ENCODE measurements around the gene SCTR.

The SCTR gene

GRCh38 chr2:119491776-119492525, 32.3 kb downstream of the SCTR start:
- TF ChIP-seq, protein P1, sequence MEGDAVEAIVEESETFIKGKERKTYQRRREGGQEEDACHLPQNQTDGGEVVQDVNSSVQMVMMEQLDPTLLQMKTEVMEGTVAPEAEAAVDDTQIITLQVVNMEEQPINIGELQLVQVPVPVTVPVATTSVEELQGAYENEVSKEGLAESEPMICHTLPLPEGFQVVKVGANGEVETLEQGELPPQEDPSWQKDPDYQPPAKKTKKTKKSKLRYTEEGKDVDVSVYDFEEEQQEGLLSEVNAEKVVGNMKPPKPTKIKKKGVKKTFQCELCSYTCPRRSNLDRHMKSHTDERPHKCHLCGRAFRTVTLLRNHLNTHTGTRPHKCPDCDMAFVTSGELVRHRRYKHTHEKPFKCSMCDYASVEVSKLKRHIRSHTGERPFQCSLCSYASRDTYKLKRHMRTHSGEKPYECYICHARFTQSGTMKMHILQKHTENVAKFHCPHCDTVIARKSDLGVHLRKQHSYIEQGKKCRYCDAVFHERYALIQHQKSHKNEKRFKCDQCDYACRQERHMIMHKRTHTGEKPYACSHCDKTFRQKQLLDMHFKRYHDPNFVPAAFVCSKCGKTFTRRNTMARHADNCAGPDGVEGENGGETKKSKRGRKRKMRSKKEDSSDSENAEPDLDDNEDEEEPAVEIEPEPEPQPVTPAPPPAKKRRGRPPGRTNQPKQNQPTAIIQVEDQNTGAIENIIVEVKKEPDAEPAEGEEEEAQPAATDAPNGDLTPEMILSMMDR (IDR thresholded peaks at IDR 0.05; ENCODE audit: low read depth, low read length), result no peak
- no peak for TF ChIP-seq EZH2phosphoT487 (IDR thresholded peaks at IDR 0.05; ENCODE audit: low read depth)
- no peak overlapping the region for H3K4me2 ChIP-seq (ENCODE audit: low read length)
- no peak overlapping the region for H2AFZ ChIP-seq (ENCODE audit: low read depth, low read length)
- no peak overlapping the region for H3K27ac ChIP-seq (ENCODE audit: low read length)
- no peak overlapping the region for H3K4me3 ChIP-seq (ENCODE audit: low read length)
- no peaks in the 10 kb centered on the region for H3K36me3 ChIP-seq (replicated peaks; ENCODE audit: low read depth, low read length)
- no peaks in the 10 kb centered on the region for H3K9me3 ChIP-seq (ENCODE audit: insufficient read depth, low read length)
- no peaks in the 10 kb centered on the region for H3K79me2 ChIP-seq (ENCODE audit: low read length)
- H4K20me1 ChIP-seq (ENCODE audit: insufficient read depth, low read length), result no peaks in the 10 kb centered on the region
- peaks cover 13% of the 10 kb centered on the region for H3K4me1 ChIP-seq (ENCODE audit: low read length)
- no peak overlapping the region for H3K9ac ChIP-seq (ENCODE audit: low read length)
- H3K27me3 ChIP-seq (ENCODE audit: low read depth, low read length), result peaks cover 14% of the 10 kb centered on the region

GRCh38 chr2:119490653-119491195, 33.6 kb downstream of the SCTR start:
- Histone ChIP-seq H3K9me3 (ENCODE audit: insufficient read depth, low read length) (no peaks in the 10 kb centered on the region), H3K27me3 (ENCODE audit: low read depth, low read length) (peaks cover 3% of the 10 kb centered on the region), H3K4me1 (ENCODE audit: low read length) (peaks cover 15% of the 10 kb centered on the region), H3K4me3 (ENCODE audit: low read length) (no peak overlapping the region), H2AFZ (ENCODE audit: low read depth, low read length) (no peak overlapping the region), H3K36me3 (replicated peaks; ENCODE audit: low read depth, low read length) (no peaks in the 10 kb centered on the region), H3K4me2 (ENCODE audit: low read length) (no peak overlapping the region), H3K9ac (ENCODE audit: low read length) (no peak overlapping the region), H3K79me2 (ENCODE audit: low read length) (no peaks in the 10 kb centered on the region), H4K20me1 (ENCODE audit: insufficient read depth, low read length) (no peaks in the 10 kb centered on the region), H3K27ac (ENCODE audit: low read length) (no peak overlapping the region)
- TF ChIP-seq, protein P1 (IDR thresholded peaks at IDR 0.05; ENCODE audit: low read depth, low read length), result no peak
- no peak for TF ChIP-seq EZH2phosphoT487 (IDR thresholded peaks at IDR 0.05; ENCODE audit: low read depth)

- no peak for TF ChIP-seq EZH2phosphoT487 (IDR thresholded peaks at IDR 0.05; ENCODE audit: low read depth)
- TF ChIP-seq, protein P1 (IDR thresholded peaks at IDR 0.05; ENCODE audit: low read depth, low read length), result no peak
- no peak overlapping the region for H2AFZ ChIP-seq (ENCODE audit: low read depth, low read length)
- no peaks in the 10 kb centered on the region for H3K79me2 ChIP-seq (ENCODE audit: low read length)
- H3K4me3 ChIP-seq (ENCODE audit: low read length), result no peak overlapping the region
- no peak overlapping the region for H3K27ac ChIP-seq (ENCODE audit: low read length)
- H4K20me1 ChIP-seq (ENCODE audit: insufficient read depth, low read length), result no peaks in the 10 kb centered on the region
- peaks cover 15% of the 10 kb centered on the region for H3K4me1 ChIP-seq (ENCODE audit: low read length)
- no peaks in the 10 kb centered on the region for H3K9me3 ChIP-seq (ENCODE audit: insufficient read depth, low read length)
- H3K27me3 ChIP-seq (ENCODE audit: low read depth, low read length), result no peaks in the 10 kb centered on the region
- no peak overlapping the region for H3K4me2 ChIP-seq (ENCODE audit: low read length)
- no peak overlapping the region for H3K9ac ChIP-seq (ENCODE audit: low read length)
- no peaks in the 10 kb centered on the region for H3K36me3 ChIP-seq (replicated peaks; ENCODE audit: low read depth, low read length)
These were observed 34.2 kb downstream of the SCTR start for GRCh38 chr2:119490106-119490505.

DNA sequence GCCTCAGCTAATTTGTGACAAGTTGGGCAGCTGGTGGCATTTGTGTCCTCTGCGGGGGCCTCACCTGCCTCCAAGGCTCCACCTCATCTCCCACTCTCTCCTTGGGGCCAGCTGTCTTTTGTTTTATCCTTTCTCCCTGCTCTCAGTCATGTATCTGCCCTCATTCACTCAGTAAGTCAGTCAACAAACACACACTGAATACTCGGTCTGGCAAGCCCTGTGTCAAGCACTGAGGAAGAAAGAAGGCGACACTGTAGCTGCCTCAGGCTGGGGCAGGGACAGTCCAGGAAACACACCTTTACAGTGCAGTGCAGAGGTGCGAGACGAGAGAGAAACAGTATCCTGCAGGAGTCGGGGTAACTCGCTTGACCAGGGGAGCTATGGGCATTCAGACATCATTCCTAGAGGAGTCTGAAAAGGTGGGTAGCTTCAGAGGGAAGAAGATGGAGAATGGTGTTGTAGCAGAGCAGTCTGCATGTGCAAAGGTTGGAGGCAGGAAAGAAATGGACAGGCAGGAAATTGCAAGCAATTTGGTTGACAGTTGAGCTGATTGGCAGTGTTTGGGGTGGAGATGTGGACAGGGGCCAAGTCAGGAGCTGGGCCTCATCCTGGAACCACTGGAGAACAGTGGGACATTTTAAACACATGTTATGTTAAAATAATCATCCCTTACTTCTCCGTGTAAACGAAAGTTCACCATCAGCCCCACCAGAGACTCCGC, 34.9 kb downstream of the SCTR start:
- Histone ChIP-seq H3K4me3 (ENCODE audit: low read length) (no peak overlapping the region), H3K4me1 (ENCODE audit: low read length) (peaks cover 15% of the 10 kb centered on the region), H3K36me3 (replicated peaks; ENCODE audit: low read depth, low read length) (no peaks in the 10 kb centered on the region), H3K4me2 (ENCODE audit: low read length) (no peak overlapping the region), H2AFZ (ENCODE audit: low read depth, low read length) (no peak overlapping the region), H3K27me3 (ENCODE audit: low read depth, low read length) (no peaks in the 10 kb centered on the region), H4K20me1 (ENCODE audit: insufficient read depth, low read length) (no peaks in the 10 kb centered on the region), H3K9me3 (ENCODE audit: insufficient read depth, low read length) (no peaks in the 10 kb centered on the region), H3K9ac (ENCODE audit: low read length) (no peak overlapping the region), H3K27ac (ENCODE audit: low read length) (no peak overlapping the region), H3K79me2 (ENCODE audit: low read length) (no peaks in the 10 kb centered on the region)
- TF ChIP-seq, protein P1 (IDR thresholded peaks at IDR 0.05; ENCODE audit: low read depth, low read length), result no peak
- TF ChIP-seq EZH2phosphoT487 (IDR thresholded peaks at IDR 0.05; ENCODE audit: low read depth), result no peak
